ENCODE data around the gene RALBP1.

RALBP1 gene

DNA sequence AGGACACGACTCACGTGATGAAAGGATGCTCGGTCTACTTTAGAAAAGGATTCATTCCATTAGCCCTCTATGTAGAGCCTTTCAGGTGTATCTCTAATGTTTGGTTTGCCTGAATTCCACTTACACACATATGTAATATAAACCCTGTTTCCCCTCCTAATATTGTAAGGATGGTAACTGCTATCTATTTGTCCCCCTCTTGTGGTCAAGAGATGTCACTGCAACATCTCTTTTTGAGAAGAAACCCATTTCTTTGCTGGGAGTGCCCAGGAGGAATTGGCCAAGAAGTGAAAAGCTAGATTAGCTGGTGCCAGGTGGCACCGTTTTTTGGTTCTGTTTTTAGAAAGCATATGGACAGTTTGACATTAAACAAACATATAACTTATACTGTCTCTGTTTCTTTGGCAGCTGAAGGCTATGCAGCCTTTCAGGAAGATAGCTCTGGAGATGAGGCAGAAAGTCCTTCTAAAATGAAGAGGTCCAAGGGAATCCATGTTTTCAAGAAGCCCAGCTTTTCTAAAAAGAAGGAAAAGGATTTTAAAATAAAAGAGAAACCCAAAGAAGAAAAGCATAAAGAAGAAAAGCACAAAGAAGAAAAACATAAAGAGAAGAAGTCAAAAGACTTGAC is 41.2 kb downstream of the RALBP1 start:
- Histone ChIP-seq H3K9ac (ENCODE audit: low read length) (no peak overlapping the region), H3K27ac (ENCODE audit: low read length) (no peak overlapping the region), H3K27me3 (replicated peaks; ENCODE audit: insufficient read depth, low read length) (no peaks in the 10 kb centered on the region), H4K20me1 (ENCODE audit: insufficient read depth, low read length) (no peaks in the 10 kb centered on the region), H3K4me3 (ENCODE audit: low read length) (no peak overlapping the region), H3K4me2 (ENCODE audit: low read depth, low read length) (no peak overlapping the region), H3K9me2 (replicated peaks; ENCODE audit: insufficient read depth, low read length) (no peaks in the 10 kb centered on the region), H3K4me1 (ENCODE audit: low read length) (peaks cover 5% of the 10 kb centered on the region; the same call in 1 of the 2 replicates), H3K9me3 (replicated peaks; ENCODE audit: insufficient read depth, low read length) (no peaks in the 10 kb centered on the region), H3F3A (ENCODE audit: insufficient read depth, low read length) (no peaks in the 10 kb centered on the region), H3K79me2 (ENCODE audit: low read length) (peaks cover 22% of the 10 kb centered on the region), H3K36me3 (replicated peaks; ENCODE audit: insufficient read depth, low read length) (no peaks in the 10 kb centered on the region), H2AFZ (ENCODE audit: low read length) (no peak overlapping the region)
- peak; percentile 57 for DNase-seq
- TF ChIP-seq CTCF (IDR thresholded peaks at IDR 0.05; ENCODE audit: low read length) (peak; percentile 91), EZH2 (optimal IDR thresholded peaks at IDR 0.05; ENCODE audit: low read depth, low read length) (no peak)

GRCh38 chr18:9517869-9518268 is 42.6 kb downstream of the RALBP1 start:
- DNase-seq: no peak
- Histone ChIP-seq H3K36me3 (replicated peaks; ENCODE audit: insufficient read depth, low read length) (no peaks in the 10 kb centered on the region), H3K27me3 (replicated peaks; ENCODE audit: insufficient read depth, low read length) (no peaks in the 10 kb centered on the region), H4K20me1 (ENCODE audit: insufficient read depth, low read length) (no peaks in the 10 kb centered on the region), H3K9me3 (replicated peaks; ENCODE audit: insufficient read depth, low read length) (no peaks in the 10 kb centered on the region), H2AFZ (ENCODE audit: low read length) (no peak overlapping the region), H3K27ac (ENCODE audit: low read length) (no peak overlapping the region), H3K4me2 (ENCODE audit: low read depth, low read length) (no peak overlapping the region), H3K9me2 (replicated peaks; ENCODE audit: insufficient read depth, low read length) (no peaks in the 10 kb centered on the region), H3F3A (ENCODE audit: insufficient read depth, low read length) (no peaks in the 10 kb centered on the region), H3K4me3 (ENCODE audit: low read length) (no peak overlapping the region), H3K79me2 (ENCODE audit: low read length) (peaks cover 14% of the 10 kb centered on the region; the same call in 1 of the 2 replicates), H3K9ac (ENCODE audit: low read length) (no peak overlapping the region), H3K4me1 (ENCODE audit: low read length) (peaks cover 5% of the 10 kb centered on the region; the same call in 1 of the 2 replicates)
- no peak for TF ChIP-seq EZH2 (optimal IDR thresholded peaks at IDR 0.05; ENCODE audit: low read depth, low read length)
- no peak for TF ChIP-seq CTCF (IDR thresholded peaks at IDR 0.05; ENCODE audit: low read length)
- TF ChIP-seq EZH2phosphoT487 (IDR thresholded peaks at IDR 0.05; ENCODE audit: low read length): no peak

DNA sequence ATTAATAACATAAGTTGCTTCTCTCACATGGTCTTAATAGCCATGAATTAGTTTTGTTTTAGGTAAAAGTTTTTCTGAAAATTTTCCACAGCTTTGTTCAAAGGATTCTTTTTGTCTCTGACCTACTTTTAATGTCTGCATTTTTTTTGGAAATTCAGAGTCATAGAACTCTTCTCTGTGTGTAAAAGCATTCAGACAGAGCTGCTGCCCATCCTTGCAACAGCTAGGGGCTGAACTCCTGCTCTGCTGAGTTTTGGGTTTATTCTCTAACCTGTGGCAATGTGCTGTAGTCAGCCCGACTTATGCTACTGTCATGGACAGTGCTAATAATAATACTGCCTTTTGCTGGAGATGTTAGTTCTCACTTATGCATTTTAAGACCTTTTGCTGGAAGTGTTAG is 44.1 kb downstream of the RALBP1 start:
- DNase-seq: no peak
- Histone ChIP-seq H3K4me3 (ENCODE audit: low read length) (no peak overlapping the region), H3K36me3 (replicated peaks; ENCODE audit: insufficient read depth, low read length) (no peaks in the 10 kb centered on the region), H3K27me3 (replicated peaks; ENCODE audit: insufficient read depth, low read length) (no peaks in the 10 kb centered on the region), H3K4me1 (ENCODE audit: low read length) (peaks cover 5% of the 10 kb centered on the region; the same call in 1 of the 2 replicates), H3K27ac (ENCODE audit: low read length) (no peak overlapping the region), H3K79me2 (ENCODE audit: low read length) (peaks cover 8% of the 10 kb centered on the region; the same call in 1 of the 2 replicates), H3K4me2 (ENCODE audit: low read depth, low read length) (no peak overlapping the region), H2AFZ (ENCODE audit: low read length) (no peak overlapping the region), H3K9ac (ENCODE audit: low read length) (no peak overlapping the region), H3K9me3 (replicated peaks; ENCODE audit: insufficient read depth, low read length) (no peaks in the 10 kb centered on the region), H4K20me1 (ENCODE audit: insufficient read depth, low read length) (no peaks in the 10 kb centered on the region), H3K9me2 (replicated peaks; ENCODE audit: insufficient read depth, low read length) (no peaks in the 10 kb centered on the region), H3F3A (ENCODE audit: insufficient read depth, low read length) (no peaks in the 10 kb centered on the region)
- TF ChIP-seq CTCF (IDR thresholded peaks at IDR 0.05; ENCODE audit: low read length) (no peak), EZH2 (optimal IDR thresholded peaks at IDR 0.05; ENCODE audit: low read depth, low read length) (no peak), EZH2phosphoT487 (IDR thresholded peaks at IDR 0.05; ENCODE audit: low read length) (no peak)

Measured in MM.1S (cell line).